ENCODE results near the gene IDH3G. TPM values are rescaled to one million over a fixed set of nuclear protein-coding genes. Genes with fewer than 3 reads are reported as not detected.

IDH3G gene
- total RNA-seq, 1 experiment from 2014 or later = 52.0 TPM

DNA sequence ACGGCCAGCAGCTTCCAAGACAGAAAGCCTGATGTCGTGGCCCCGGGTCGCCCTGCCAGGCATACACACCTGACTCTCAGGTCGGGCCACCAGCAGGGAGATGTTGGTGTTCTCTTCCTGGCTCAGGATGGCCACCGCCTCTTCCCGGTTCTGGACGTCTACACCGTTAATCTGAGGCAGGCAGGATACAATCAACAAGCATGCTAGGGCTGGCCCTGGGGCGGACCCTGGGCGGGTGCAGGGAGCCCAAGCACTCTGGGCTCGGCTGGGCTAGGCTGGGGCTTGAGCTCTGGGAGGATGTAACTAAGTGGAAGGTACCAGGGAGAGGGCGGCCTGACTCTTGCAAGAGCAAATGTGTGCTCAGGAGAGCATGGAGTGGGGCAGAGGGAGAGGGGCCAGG is 11.3 kb upstream of the IDH3G start:
- ChIA-PET CTCF (no interaction called here), POLR2A (ENCODE audit: low non-redundant PET) (no interaction called here)
- H3K36me3 ChIP-seq (ENCODE audit: insufficient read depth, low read length, poor library complexity, severe bottlenecking) = no peaks in the 10 kb centered on the region
- TF ChIP-seq, protein P1, sequence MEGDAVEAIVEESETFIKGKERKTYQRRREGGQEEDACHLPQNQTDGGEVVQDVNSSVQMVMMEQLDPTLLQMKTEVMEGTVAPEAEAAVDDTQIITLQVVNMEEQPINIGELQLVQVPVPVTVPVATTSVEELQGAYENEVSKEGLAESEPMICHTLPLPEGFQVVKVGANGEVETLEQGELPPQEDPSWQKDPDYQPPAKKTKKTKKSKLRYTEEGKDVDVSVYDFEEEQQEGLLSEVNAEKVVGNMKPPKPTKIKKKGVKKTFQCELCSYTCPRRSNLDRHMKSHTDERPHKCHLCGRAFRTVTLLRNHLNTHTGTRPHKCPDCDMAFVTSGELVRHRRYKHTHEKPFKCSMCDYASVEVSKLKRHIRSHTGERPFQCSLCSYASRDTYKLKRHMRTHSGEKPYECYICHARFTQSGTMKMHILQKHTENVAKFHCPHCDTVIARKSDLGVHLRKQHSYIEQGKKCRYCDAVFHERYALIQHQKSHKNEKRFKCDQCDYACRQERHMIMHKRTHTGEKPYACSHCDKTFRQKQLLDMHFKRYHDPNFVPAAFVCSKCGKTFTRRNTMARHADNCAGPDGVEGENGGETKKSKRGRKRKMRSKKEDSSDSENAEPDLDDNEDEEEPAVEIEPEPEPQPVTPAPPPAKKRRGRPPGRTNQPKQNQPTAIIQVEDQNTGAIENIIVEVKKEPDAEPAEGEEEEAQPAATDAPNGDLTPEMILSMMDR (conservative IDR thresholded peaks at IDR 0.05; ENCODE audit: low read depth, low read length) = no peak
- no peak for TF ChIP-seq EZH2 (IDR thresholded peaks at IDR 0.05; ENCODE audit: borderline replicate concordance, low read depth, low read length, poor library complexity, severe bottlenecking)
- H3K9me3 ChIP-seq (ENCODE audit: low read depth, low read length, poor library complexity, severe bottlenecking) = no peaks in the 10 kb centered on the region
- no TSS peak for BruUV-seq (replicated peaks)
- intact Hi-C loops (cut with micrococcal nuclease; ENCODE audit: unreplicated experiment) = no loop called here
- H3K27me3 ChIP-seq (replicated peaks; ENCODE audit: insufficient read depth, low read depth, low read length, poor library complexity) = no peaks in the 10 kb centered on the region
- no peaks in the 10 kb centered on the region for H3K4me1 ChIP-seq (ENCODE audit: insufficient read depth, low read length, poor library complexity, severe bottlenecking)
- no peak for DNase-seq (ENCODE audit: low spot score)
- H3K4me3 ChIP-seq (ENCODE audit: low read depth, low read length, poor library complexity, severe bottlenecking) = no peak overlapping the region
- H3K27ac ChIP-seq (ENCODE audit: low read depth, low read length, poor library complexity, severe bottlenecking) = no peak overlapping the region

DNA sequence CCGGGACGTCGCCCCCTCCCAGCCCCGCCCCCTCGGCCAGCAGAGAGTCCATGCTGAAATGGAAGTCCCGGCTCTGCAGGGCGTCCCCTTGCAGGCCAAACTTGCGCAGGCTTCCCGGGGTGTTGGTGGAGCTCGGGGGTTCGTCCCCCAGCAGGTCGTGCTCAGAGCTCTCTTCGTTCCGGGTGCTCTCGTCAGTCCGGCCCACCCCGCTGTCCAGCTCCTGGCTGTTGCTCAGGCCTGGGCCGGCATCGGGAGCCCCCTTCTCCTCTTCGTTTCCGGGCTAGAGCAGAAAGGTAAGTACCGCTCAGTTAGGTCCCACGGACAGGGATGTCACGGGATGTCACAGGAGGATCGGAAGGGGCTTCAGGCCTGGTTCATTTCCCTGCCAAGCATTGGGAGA is 10.4 kb upstream of the IDH3G start:
- no peak overlapping the region for H3K27ac ChIP-seq (ENCODE audit: low read depth, low read length, poor library complexity, severe bottlenecking)
- DNase-seq (ENCODE audit: low spot score) = no peak
- no peaks in the 10 kb centered on the region for H3K27me3 ChIP-seq (replicated peaks; ENCODE audit: insufficient read depth, low read depth, low read length, poor library complexity)
- CTCF ChIA-PET = no interaction called here
- POLR2A ChIA-PET (ENCODE audit: low non-redundant PET) = no interaction called here
- no peak overlapping the region for H3K4me3 ChIP-seq (ENCODE audit: low read depth, low read length, poor library complexity, severe bottlenecking)
- TF ChIP-seq, protein P1 (conservative IDR thresholded peaks at IDR 0.05; ENCODE audit: low read depth, low read length) = no peak
- TF ChIP-seq EZH2 (IDR thresholded peaks at IDR 0.05; ENCODE audit: borderline replicate concordance, low read depth, low read length, poor library complexity, severe bottlenecking) = no peak
- H3K36me3 ChIP-seq (ENCODE audit: insufficient read depth, low read length, poor library complexity, severe bottlenecking) = no peaks in the 10 kb centered on the region
- intact Hi-C loops (cut with micrococcal nuclease; ENCODE audit: unreplicated experiment) = no loop called here
- no peaks in the 10 kb centered on the region for H3K4me1 ChIP-seq (ENCODE audit: insufficient read depth, low read length, poor library complexity, severe bottlenecking)
- no peaks in the 10 kb centered on the region for H3K9me3 ChIP-seq (ENCODE audit: low read depth, low read length, poor library complexity, severe bottlenecking)
- no TSS peak for BruUV-seq (replicated peaks)

DNA sequence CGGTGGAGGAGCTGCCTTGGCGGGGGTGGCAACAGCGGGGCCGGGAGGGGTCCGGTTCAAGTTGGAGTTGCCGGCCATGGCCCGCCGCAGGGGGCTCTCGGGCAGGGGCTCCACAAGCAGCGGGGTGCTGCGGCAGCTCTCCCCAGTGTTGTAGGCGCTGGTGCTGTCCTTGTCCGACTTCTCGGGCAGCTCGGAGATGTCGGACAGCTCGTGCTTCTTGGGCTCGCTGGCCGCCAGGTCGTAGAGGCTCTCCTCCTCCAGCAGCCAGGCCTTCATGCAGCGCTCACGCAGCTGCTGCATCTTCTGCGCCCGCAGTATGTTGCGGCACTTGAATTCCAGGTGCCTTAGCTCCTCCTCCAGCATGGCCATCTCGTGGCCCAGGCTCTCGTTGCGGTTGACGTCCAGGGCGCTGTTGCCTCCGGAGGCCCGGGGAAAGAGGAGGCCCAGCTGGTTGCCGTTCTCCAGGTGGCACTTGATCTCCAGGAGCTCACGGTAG is 10.0 kb upstream of the IDH3G start:
- CTCF ChIA-PET = no interaction called here
- DNase-seq (ENCODE audit: low spot score) = no peak
- no peak overlapping the region for H3K4me3 ChIP-seq (ENCODE audit: low read depth, low read length, poor library complexity, severe bottlenecking)
- no peaks in the 10 kb centered on the region for H3K27me3 ChIP-seq (replicated peaks; ENCODE audit: insufficient read depth, low read depth, low read length, poor library complexity)
- H3K27ac ChIP-seq (ENCODE audit: low read depth, low read length, poor library complexity, severe bottlenecking) = no peak overlapping the region
- H3K36me3 ChIP-seq (ENCODE audit: insufficient read depth, low read length, poor library complexity, severe bottlenecking) = no peaks in the 10 kb centered on the region
- intact Hi-C loops (cut with micrococcal nuclease; ENCODE audit: unreplicated experiment) = no loop called here
- no peaks in the 10 kb centered on the region for H3K4me1 ChIP-seq (ENCODE audit: insufficient read depth, low read length, poor library complexity, severe bottlenecking)
- no peaks in the 10 kb centered on the region for H3K9me3 ChIP-seq (ENCODE audit: low read depth, low read length, poor library complexity, severe bottlenecking)
- TF ChIP-seq EZH2 (IDR thresholded peaks at IDR 0.05; ENCODE audit: borderline replicate concordance, low read depth, low read length, poor library complexity, severe bottlenecking) = no peak
- TF ChIP-seq, protein P1 (conservative IDR thresholded peaks at IDR 0.05; ENCODE audit: low read depth, low read length) = no peak
- no TSS peak for BruUV-seq (replicated peaks)
- POLR2A ChIA-PET (ENCODE audit: low non-redundant PET) = no interaction called here
